ENCODE data around the gene MAP7. TPM values are rescaled to one million over a fixed set of nuclear protein-coding genes. Genes with fewer than 3 reads are reported as not detected.

MAP7 gene
- total and polyA plus RNA-seq, 9 of the 15 experiments (the other 6 are each of a cell fraction or from before 2014, with no cell fraction given): 0.76 to 7.7 (median 3.9) TPM

GRCh38 chr6:136403110-136403980 lies 146.9 kb downstream of the MAP7 start (continued):
- TF ChIP-seq ZSCAN32 (CRISPR knock-in tag; IDR thresholded peaks at IDR 0.05) (no peak), ZNF316 (IDR thresholded peaks at IDR 0.05) (peak; percentile 98), LARP7 (IDR thresholded peaks at IDR 0.05) (no peak), ZNF140 (CRISPR knock-in tag; IDR thresholded peaks at IDR 0.05) (no peak), HOMEZ (CRISPR knock-in tag; IDR thresholded peaks at IDR 0.05) (no peak), ESRRA (IDR thresholded peaks at IDR 0.05; ENCODE audit: borderline replicate concordance, low read depth) (peak; percentile 64; the same call in 1 of the 2 replicates), ZNF780A (CRISPR knock-in tag; IDR thresholded peaks at IDR 0.05) (no peak), MAFF (IDR thresholded peaks at IDR 0.05; ENCODE audit: low read length) (peak; percentile 87), MXI1 (IDR thresholded peaks at IDR 0.05; ENCODE audit: low read depth, low read length) (no peak), HNRNPK (IDR thresholded peaks at IDR 0.05; ENCODE audit: low read depth, low read length, poor library complexity, severe bottlenecking) (no peak), BRD9 (IDR thresholded peaks at IDR 0.05; ENCODE audit: low read depth, partially characterized antibody) (no peak), XRCC4 (IDR thresholded peaks at IDR 0.05; ENCODE audit: extremely low read depth, insufficient read depth, insufficient read length) (no peak), MYC (IDR thresholded peaks at IDR 0.05; ENCODE audit: low read depth, low read length) (peak; percentile 65; the same call in 1 of the 2 replicates), MYC (CRISPR knock-in tag; IDR thresholded peaks at IDR 0.05; ENCODE audit: borderline replicate concordance, low read depth) (no peak), CTBP1 (IDR thresholded peaks at IDR 0.05; ENCODE audit: borderline replicate concordance) (peak; percentile 99), GTF2B (IDR thresholded peaks at IDR 0.05; ENCODE audit: extremely low read depth, insufficient read length) (no peak), RNF2 (IDR thresholded peaks at IDR 0.05) (peak; percentile 48; the same call in 1 of the 2 replicates), KDM1A (IDR thresholded peaks at IDR 0.05) (peak; percentile 73 to 75; a peak in 3 of 4 replicates), ZNF311 (CRISPR knock-in tag; IDR thresholded peaks at IDR 0.05) (no peak), GABPA (tag; conservative IDR thresholded peaks at IDR 0.05; ENCODE audit: low read depth) (no peak; the same call in none of the 2 replicates), ZNF717 (CRISPR knock-in tag; IDR thresholded peaks at IDR 0.05) (no peak)
- TF ChIP-seq, protein P1, sequence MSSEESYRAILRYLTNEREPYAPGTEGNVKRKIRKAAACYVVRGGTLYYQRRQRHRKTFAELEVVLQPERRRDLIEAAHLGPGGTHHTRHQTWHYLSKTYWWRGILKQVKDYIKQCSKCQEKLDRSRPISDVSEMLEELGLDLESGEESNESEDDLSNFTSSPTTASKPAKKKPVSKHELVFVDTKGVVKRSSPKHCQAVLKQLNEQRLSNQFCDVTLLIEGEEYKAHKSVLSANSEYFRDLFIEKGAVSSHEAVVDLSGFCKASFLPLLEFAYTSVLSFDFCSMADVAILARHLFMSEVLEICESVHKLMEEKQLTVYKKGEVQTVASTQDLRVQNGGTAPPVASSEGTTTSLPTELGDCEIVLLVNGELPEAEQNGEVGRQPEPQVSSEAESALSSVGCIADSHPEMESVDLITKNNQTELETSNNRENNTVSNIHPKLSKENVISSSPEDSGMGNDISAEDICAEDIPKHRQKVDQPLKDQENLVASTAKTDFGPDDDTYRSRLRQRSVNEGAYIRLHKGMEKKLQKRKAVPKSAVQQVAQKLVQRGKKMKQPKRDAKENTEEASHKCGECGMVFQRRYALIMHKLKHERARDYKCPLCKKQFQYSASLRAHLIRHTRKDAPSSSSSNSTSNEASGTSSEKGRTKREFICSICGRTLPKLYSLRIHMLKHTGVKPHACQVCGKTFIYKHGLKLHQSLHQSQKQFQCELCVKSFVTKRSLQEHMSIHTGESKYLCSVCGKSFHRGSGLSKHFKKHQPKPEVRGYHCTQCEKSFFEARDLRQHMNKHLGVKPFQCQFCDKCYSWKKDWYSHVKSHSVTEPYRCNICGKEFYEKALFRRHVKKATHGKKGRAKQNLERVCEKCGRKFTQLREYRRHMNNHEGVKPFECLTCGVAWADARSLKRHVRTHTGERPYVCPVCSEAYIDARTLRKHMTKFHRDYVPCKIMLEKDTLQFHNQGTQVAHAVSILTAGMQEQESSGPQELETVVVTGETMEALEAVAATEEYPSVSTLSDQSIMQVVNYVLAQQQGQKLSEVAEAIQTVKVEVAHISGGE (CRISPR knock-in tag; IDR thresholded peaks at IDR 0.05): peak in 1 of 3 experiments; percentile 44; a peak in 1 of 6 replicates
